B cell (primary cell): Measurements from ENCODE around the gene SP9. TPM values are rescaled to one million over a fixed set of nuclear protein-coding genes. Genes with fewer than 3 reads are reported as not detected.

Experiments
- ATAC-seq: fragments of 200-7000 bp; cut with Tn5 transposase; one replicate; pipeline ENCODE4 v1.10.0; 2021; ENCODE audit warnings: low read depth, mild to moderate bottlenecking, moderate number of reproducible peaks, moderate library complexity
- CTCF ChIA-PET: fragments of 350-600 bp; sonication (Branson Sonifier 250); formaldehyde crosslinking; loops from one replicate; lab custom pipeline; 2021; ENCODE audit warnings: antibody characterized with exemption, inconsistent platforms; lab: Charles Lee
- POLR2A ChIA-PET: fragments of 350-600 bp; sonication (Branson Sonifier 250); formaldehyde crosslinking; loops from one replicate; lab custom pipeline; 2021; ENCODE audit warnings: antibody characterized with exemption; lab: Charles Lee
- DNase-seq: peaks from one replicate; pipeline ENCODE4 v3.0.0; 2013
- H2AFZ ChIP-seq: 2 replicates; pipeline ENCODE4 v1.6.1; 2012; ENCODE audit warnings: mild to moderate bottlenecking, low read depth, low read length; ENCODE audit not compliant: insufficient read depth, poor library complexity, severe bottlenecking
- H3K27ac ChIP-seq, 2 donors: 1 replicate in 1 of 2; 2 replicates in 1 of 2; pipeline ENCODE4 v1.5.1; 2012 to 2013; ENCODE audit warnings: low read length in 2 of 2, mild to moderate bottlenecking in 2 of 2, moderate library complexity in 1 of 2
- H3K27me3 ChIP-seq, 4 experiments: fragments of 200-600 bp in 1 of 4; sonication (generic) in 1 of 4; replicated peaks in 1 of 4; 1 replicate in 2 of 4; 2 replicates in 2 of 4; pipeline versions ENCODE4 v1.6.1 to v1.7.0; 2013 to 2016; ENCODE audit warnings: low read length in 3 of 4, mild to moderate bottlenecking in 2 of 4, mixed read lengths in 1 of 4, moderate library complexity in 1 of 4; ENCODE audit not compliant: insufficient read depth in 4 of 4, control insufficient read depth in 3 of 4; ENCODE audit errors: control extremely low read depth in 1 of 4
- H3K36me3 ChIP-seq, 2 experiments: replicated peaks in 1 of 2; 1 replicate in 1 of 2; 2 replicates in 1 of 2; pipeline versions ENCODE4 v1.6.1 to v1.7.1; 2013; ENCODE audit warnings: low read length in 1 of 2; ENCODE audit not compliant: insufficient read depth in 2 of 2, control insufficient read depth in 1 of 2; ENCODE audit errors: control extremely low read depth in 1 of 2, extremely low read depth in 1 of 2
- H3K4me1 ChIP-seq, 2 donors: fragments of 200-600 bp in 1 of 2; sonication (generic) in 1 of 2; 1 replicate in 1 of 2; 2 replicates in 1 of 2; pipeline versions ENCODE4 v1.5.1 to v1.6.1; 2013 to 2017; ENCODE audit warnings: low read length in 2 of 2; ENCODE audit not compliant: control insufficient read depth in 2 of 2, insufficient read depth in 2 of 2
- H3K4me2 ChIP-seq: replicated peaks from 2 replicates; pipeline ENCODE3; 2012; ENCODE audit warnings: mild to moderate bottlenecking, low read depth, low read length; ENCODE audit not compliant: poor library complexity, severe bottlenecking
- H3K4me3 ChIP-seq, 5 experiments: fragments of 200-600 bp in 1 of 5; sonication (generic) in 1 of 5; 1 replicate in 3 of 5; 2 replicates in 2 of 5; pipeline versions ENCODE4 v1.5.1 to v1.7.0; 2011 to 2016; ENCODE audit warnings: low read length in 4 of 5, mild to moderate bottlenecking in 4 of 5, low read depth in 2 of 5, control low read depth in 1 of 5, moderate library complexity in 1 of 5; ENCODE audit not compliant: insufficient read depth in 1 of 5; ENCODE audit errors: control extremely low read depth in 1 of 5, extremely low read depth in 1 of 5
- H3K79me2 ChIP-seq: fragments of 200-600 bp; sonication (generic); one replicate; pipeline ENCODE4 v1.6.0; 2016; ENCODE audit warnings: low read length; ENCODE audit not compliant: control insufficient read depth, insufficient read depth
- H3K9ac ChIP-seq: fragments of 200-600 bp; sonication (generic); 2 replicates; pipeline ENCODE4 v1.6.1; 2017; ENCODE audit warnings: mild to moderate bottlenecking, low read length, moderate library complexity
- H3K9me3 ChIP-seq, 3 donors: one replicate each; pipeline versions ENCODE4 v1.6.1 to v1.7.1; 2013; ENCODE audit warnings: low read length in 2 of 3; ENCODE audit not compliant: control insufficient read depth in 2 of 3, insufficient read depth in 1 of 3; ENCODE audit errors: control extremely low read depth in 1 of 3
- H4K20me1 ChIP-seq: 2 replicates; pipeline ENCODE4 v1.6.0; 2012; ENCODE audit warnings: mild to moderate bottlenecking, low read length; ENCODE audit not compliant: insufficient read depth, control insufficient read depth, poor library complexity, severe bottlenecking
- H3K27ac Mint-ChIP-seq: one replicate; pipeline ENCODE4 v1.8.0; 2021; ENCODE audit warnings: mixed read lengths
- H3K27me3 Mint-ChIP-seq: one replicate; pipeline ENCODE4 v1.8.0; 2021; ENCODE audit warnings: mixed read lengths
- H3K4me1 Mint-ChIP-seq: one replicate; pipeline ENCODE4 v1.8.0; 2021; ENCODE audit warnings: mixed read lengths
- H3K4me3 Mint-ChIP-seq: one replicate; pipeline ENCODE4 v1.8.0; 2021; ENCODE audit warnings: mixed read lengths
- H3K9me3 Mint-ChIP-seq: one replicate; pipeline ENCODE4 v1.8.0; 2022; ENCODE audit warnings: mixed read lengths; ENCODE audit not compliant: insufficient read depth
- CTCF ChIP-seq: fragments of 200-600 bp; IDR thresholded peaks from one replicate; pipeline ENCODE4 v1.8.0; 2022; ENCODE audit warnings: antibody characterized with exemption, mild to moderate bottlenecking
- EZH2 ChIP-seq: IDR thresholded peaks from 2 replicates; pipeline ENCODE4 v1.6.1; 2012; ENCODE audit warnings: borderline replicate concordance, low read depth, mild to moderate bottlenecking, moderate library complexity, low read length; ENCODE audit not compliant: insufficient read depth, poor library complexity, severe bottlenecking
- WGBS: methylation state at CpG from one replicate; pipeline ENCODE4 v1.1.5; 2013; ENCODE audit warnings: missing lambda C conversion rate; ENCODE audit not compliant: insufficient coverage; 5-methylcytosine and 5-hydroxymethylcytosine counted together
- intact Hi-C: fragments of 100-400 bp; cut with micrococcal nuclease; formaldehyde crosslinking; loops from one replicate; pipeline ENCODE4 v1.10.0; 2022
- polyA plus RNA-seq: library from polyadenylated mRNA; depleted of rRNA; stranded (reverse); fragments of >200 nt; gene quantifications from 2 replicates; pipeline ENCODE4 v1.2.3, GENCODE V29; 2012
- total RNA-seq, 2 donors: library from RNA; stranded (reverse); fragments of 120-200 nt in 1 of 2; gene quantifications; 1 replicate in 1 of 2; 2 replicates in 1 of 2; pipeline versions ENCODE4 v1.2.3 to v1.2.4, GENCODE V29; 2013 to 2022

SP9 gene
- total and polyA plus RNA-seq, 2 donors (not counting 1 experiment from before 2014, with no cell fraction given), result not detected

- intact Hi-C loops, result no loop called here
- Histone ChIP-seq H2AFZ (no peak overlapping the region), H3K36me3 (no peaks in the 10 kb centered on the region), H3K9ac (no peak overlapping the region), H3K9me3 (peaks cover 0 to 53% (median 3%) of the 10 kb centered on the region in 3 donors), H3K79me2 (no peaks in the 10 kb centered on the region), H3K4me3 (no peak overlapping the region), H3K27ac (no peak overlapping the region), H3K27me3 (peaks cover 7 to 85% (median 71%) of the 10 kb centered on the region in 4 experiments), H3K4me1 (peaks cover 45 to 56% of the 10 kb centered on the region in 2 donors), H4K20me1 (peaks cover 4% of the 10 kb centered on the region), H3K4me2 (peak overlapping the region; percentile 13)
- no peak overlapping the region for H3K27ac Mint-ChIP-seq
- WGBS, result 13% methylated on average over 22 of the region's 44 CpGs
- DNase-seq (peak; percentile 45), ATAC-seq (no peak)
- H3K4me3 Mint-ChIP-seq, result peak overlapping the region; percentile 87
- peaks cover 2% of the 10 kb centered on the region for H3K9me3 Mint-ChIP-seq
- peaks cover 36% of the 10 kb centered on the region for H3K4me1 Mint-ChIP-seq
- POLR2A ChIA-PET, result interaction anchor here (1.1 kb wide), 1 partner anchor 9 kb away, joined by 4 read pairs; no protein-coding TSS in a partner anchor
- CTCF ChIA-PET, result interaction anchor here (1.1 to 1.9 kb wide), 3 partner anchors 13 to 926 kb away, joined by 3 to 9 read pairs (median 5); no protein-coding TSS in a partner anchor
- peaks cover 82% of the 10 kb centered on the region for H3K27me3 Mint-ChIP-seq
- no peak for TF ChIP-seq CTCF
- peak; percentile 74 for TF ChIP-seq EZH2
These were observed 6.4 kb upstream of the SP9 start for GRCh38 chr2:174328114-174328960.
